Stimulated activated naive CD8-positive, alpha-beta T cell treated with anti-CD3 and anti-CD28 coated beads, Interleukin-15, Interleukin-2, amounts not matched to agents 100 ng/mL and 50 ng/mL, for 24 hours (primary cell): ENCODE results near the gene EPHB6.

Experiments
- H3K27ac Mint-ChIP-seq: one replicate; pipeline ENCODE4 v1.8.0; 2021; ENCODE audit warnings: mild to moderate bottlenecking, mixed read lengths
- H3K27me3 Mint-ChIP-seq: one replicate; pipeline ENCODE4 v1.8.0; 2021; ENCODE audit warnings: mixed read lengths
- H3K36me3 Mint-ChIP-seq: one replicate; pipeline ENCODE4 v1.8.0; 2021; ENCODE audit warnings: low read depth, mixed read lengths
- H3K4me1 Mint-ChIP-seq: one replicate; pipeline ENCODE4 v1.8.0; 2021; ENCODE audit warnings: low read depth, mixed read lengths
- H3K4me3 Mint-ChIP-seq: one replicate; pipeline ENCODE4 v1.8.0; 2021; ENCODE audit warnings: mild to moderate bottlenecking, mixed read lengths
- H3K9me3 Mint-ChIP-seq: one replicate; pipeline ENCODE4 v1.8.0; 2021; ENCODE audit warnings: mixed read lengths

Gene EPHB6

DNA sequence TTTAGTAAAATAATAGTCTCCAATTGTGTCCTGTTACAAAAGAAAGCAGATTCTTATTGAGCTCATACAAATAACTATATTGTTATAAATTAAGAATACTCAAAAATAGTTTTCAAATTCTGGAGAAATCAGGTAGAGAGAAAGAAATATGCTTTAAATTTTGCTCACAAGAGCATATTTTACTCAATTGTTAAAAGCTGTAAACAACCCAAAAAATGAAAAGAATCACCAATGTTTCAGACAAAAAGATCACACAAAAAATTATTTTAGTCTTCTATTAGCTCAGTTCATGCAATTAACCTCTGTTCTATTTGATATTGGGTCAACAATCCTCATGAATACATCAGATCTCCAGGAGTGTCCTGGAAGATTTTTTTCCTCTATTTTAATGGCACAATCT lies 49.3 kb downstream of the EPHB6 start:
- no peak overlapping the region for H3K27ac Mint-ChIP-seq
- H3K9me3 Mint-ChIP-seq: no peaks in the 10 kb centered on the region
- no peaks in the 10 kb centered on the region for H3K36me3 Mint-ChIP-seq
- H3K4me3 Mint-ChIP-seq: no peak overlapping the region
- H3K27me3 Mint-ChIP-seq: peaks cover 13% of the 10 kb centered on the region
- H3K4me1 Mint-ChIP-seq: no peaks in the 10 kb centered on the region

DNA sequence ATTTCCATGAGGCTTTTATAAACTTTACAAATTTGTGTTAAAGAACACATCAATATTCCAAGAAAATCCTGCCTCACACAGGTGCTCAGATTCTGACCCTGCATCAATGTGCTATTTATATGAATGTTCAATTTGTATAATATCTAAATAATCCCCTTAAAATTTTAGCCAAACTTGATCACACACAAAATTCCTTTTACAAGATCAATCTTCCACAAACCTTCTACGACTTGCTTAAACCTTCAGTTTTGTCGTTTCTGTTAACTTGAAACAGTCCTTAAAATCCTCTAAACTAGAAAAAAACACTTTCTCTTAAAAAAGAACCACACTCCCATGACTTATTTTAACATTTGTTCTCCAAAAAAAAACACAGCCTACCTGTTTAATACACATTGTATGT lies 50.9 kb downstream of the EPHB6 start:
- Mint-ChIP-seq H3K27ac (no peak overlapping the region), H3K36me3 (no peaks in the 10 kb centered on the region), H3K9me3 (no peaks in the 10 kb centered on the region), H3K4me3 (no peak overlapping the region), H3K27me3 (peaks cover 16% of the 10 kb centered on the region), H3K4me1 (no peaks in the 10 kb centered on the region)

DNA sequence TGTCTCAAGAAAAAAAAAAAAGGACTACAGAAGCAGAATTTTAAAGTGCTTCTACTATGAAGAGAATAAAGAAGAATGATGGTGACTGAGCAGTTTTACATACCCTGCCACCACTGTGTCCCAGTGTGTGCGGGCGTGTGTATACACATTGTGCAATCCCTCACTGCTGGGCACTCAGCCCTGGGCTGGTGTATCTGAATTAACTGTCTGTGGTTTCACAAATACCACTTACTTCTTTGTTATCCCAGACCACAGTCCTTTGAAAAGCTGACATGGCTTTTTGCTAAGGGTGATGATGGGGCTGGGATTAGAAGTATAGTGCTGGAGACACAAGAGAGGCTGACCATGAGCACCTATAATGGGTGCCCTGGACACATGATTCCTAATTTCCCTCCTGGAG lies 51.8 kb downstream of the EPHB6 start:
- Mint-ChIP-seq H3K4me1 (no peaks in the 10 kb centered on the region), H3K4me3 (no peak overlapping the region), H3K36me3 (no peaks in the 10 kb centered on the region)

DNA sequence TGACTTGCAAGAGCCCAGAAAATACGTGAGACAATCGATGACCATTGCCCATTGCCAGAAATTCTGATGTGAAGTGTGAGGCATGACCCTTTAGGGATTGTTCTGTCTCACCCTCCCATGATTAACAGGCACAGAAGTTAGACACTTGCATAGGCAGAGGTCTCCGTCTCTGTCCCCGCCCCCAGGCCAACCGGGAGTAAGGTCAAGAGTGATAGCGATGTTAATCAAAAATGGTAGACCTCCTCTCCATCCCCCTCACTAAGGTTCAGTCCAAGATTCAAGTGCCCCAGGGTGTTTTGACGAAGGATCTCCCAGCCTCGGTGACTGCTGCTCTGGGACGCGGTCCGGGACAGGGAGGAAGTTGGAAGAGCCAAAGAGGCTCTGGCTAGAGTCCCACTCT lies 53.4 kb downstream of the EPHB6 start:
- no peaks in the 10 kb centered on the region for H3K4me1 Mint-ChIP-seq
- no peak overlapping the region for H3K27ac Mint-ChIP-seq
- peaks cover 26% of the 10 kb centered on the region for H3K27me3 Mint-ChIP-seq
- H3K36me3 Mint-ChIP-seq: no peaks in the 10 kb centered on the region
- no peaks in the 10 kb centered on the region for H3K9me3 Mint-ChIP-seq
- no peak overlapping the region for H3K4me3 Mint-ChIP-seq

More for the DNA sequence above, 51.8 kb downstream of the EPHB6 start:
- no peaks in the 10 kb centered on the region for H3K9me3 Mint-ChIP-seq
- H3K27me3 Mint-ChIP-seq: peaks cover 22% of the 10 kb centered on the region
- H3K27ac Mint-ChIP-seq: no peak overlapping the region

DNA sequence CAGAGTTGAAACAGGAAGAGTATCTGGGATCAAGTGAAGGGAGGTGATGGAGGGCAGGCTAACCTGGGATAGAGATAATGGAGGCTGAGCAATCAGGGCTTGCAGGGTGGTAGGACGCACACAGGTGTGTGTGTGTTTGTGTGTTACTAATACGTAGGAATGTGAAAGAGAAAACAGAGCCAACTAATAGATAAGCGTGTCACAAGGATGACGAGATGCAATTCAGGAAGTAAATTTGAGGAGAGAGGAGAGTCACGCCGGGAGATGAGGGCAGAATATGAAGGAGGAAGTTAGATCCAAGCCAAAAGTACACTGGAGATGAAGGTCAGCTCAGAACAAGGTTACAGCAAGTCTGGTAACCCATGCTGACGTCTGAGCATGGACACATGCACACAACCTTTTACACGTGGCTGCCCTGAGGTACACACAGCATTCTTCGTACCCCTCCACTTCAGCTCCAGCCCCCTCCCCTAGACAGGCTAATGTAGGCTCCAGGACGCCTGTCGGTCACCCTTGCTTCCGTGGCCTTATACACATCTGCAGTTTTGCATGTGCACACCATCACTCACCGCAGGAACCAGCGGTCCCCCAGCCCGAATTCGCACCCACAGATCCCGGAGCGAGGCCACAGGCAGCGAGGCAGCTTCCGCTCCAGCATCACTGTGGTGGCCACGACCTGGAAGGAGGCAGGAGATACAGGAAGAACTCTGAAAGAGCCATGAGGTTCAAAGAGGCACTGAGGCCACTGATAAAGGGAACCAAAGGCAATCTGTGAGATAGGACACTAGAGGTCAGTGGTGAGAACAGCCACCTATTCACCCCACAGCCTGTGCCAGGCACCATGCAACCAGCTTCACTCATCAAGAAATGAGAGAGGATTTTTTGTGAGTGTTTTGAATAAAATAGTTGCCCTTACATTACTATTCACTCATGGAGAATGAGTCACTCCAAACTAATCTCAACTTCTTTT lies 54.3 kb downstream of the EPHB6 start:
- no peak overlapping the region for H3K4me3 Mint-ChIP-seq
- no peaks in the 10 kb centered on the region for H3K9me3 Mint-ChIP-seq
- H3K4me1 Mint-ChIP-seq: no peaks in the 10 kb centered on the region
- peaks cover 26% of the 10 kb centered on the region for H3K27me3 Mint-ChIP-seq
- H3K27ac Mint-ChIP-seq: no peak overlapping the region
- H3K36me3 Mint-ChIP-seq: no peaks in the 10 kb centered on the region

DNA sequence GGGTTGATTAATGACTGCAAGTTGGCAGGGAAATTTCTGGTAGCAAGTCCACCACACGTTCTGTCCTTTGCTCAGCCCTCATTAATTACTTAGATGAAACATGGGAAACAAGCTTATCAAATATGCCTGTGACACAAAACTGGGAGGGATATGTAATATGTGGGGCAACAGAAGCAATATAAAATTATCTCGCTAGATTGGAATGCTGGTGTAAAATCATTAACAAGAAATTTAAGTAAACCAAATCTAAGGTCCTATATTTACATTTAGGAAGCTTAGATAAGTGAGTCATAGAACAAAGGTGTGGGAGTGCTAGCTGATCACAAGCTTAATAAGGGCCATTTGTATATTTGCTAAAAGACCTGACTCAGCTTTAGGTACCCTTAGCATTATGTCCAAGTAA lies 55.2 kb downstream of the EPHB6 start:
- H3K4me1 Mint-ChIP-seq: no peaks in the 10 kb centered on the region
- H3K36me3 Mint-ChIP-seq: no peaks in the 10 kb centered on the region
- no peak overlapping the region for H3K4me3 Mint-ChIP-seq
- peaks cover 26% of the 10 kb centered on the region for H3K27me3 Mint-ChIP-seq
- H3K9me3 Mint-ChIP-seq: no peaks in the 10 kb centered on the region
- H3K27ac Mint-ChIP-seq: no peak overlapping the region

DNA sequence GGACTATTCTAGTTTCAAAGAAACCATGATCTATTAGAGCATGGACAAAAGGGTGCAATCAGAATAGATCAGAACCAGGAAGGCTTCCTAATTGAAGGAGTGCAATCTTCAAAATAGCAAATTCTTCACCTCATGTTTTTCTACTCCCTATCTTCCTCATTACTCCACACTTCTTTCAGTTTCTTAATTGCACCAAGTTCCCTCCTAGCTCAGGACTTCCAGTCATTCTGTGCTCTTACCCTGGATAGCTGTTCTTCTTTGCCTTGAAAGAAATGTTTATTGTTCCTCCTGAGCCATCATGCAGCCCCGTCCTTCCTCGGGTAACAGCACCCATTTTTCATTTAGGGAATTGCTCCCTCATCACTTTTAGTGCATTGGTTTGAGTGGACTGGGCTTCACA lies 55.6 kb downstream of the EPHB6 start:
- H3K4me3 Mint-ChIP-seq: no peak overlapping the region
- H3K27me3 Mint-ChIP-seq: peaks cover 26% of the 10 kb centered on the region
- no peaks in the 10 kb centered on the region for H3K36me3 Mint-ChIP-seq
- no peak overlapping the region for H3K27ac Mint-ChIP-seq
- no peaks in the 10 kb centered on the region for H3K9me3 Mint-ChIP-seq
- H3K4me1 Mint-ChIP-seq: no peaks in the 10 kb centered on the region

DNA sequence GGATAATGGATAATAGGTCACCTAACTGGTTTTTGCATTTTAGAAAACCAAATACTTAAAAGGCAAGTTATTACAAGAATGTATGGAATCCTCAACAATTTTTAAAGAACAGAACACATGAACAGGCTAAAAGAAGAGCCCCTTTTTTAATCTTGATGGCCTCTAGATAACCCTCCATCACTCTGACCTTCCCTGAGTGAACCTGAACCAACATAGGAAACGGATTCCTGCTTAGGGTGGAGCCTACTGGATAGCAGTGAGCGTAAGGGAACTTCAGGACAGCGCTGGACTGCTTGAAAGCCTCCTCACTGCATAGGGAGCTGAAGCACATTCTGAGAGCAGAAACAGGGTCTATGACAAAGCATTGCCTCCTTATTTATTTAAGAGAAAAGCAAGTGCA lies 58.2 kb downstream of the EPHB6 start:
- no peaks in the 10 kb centered on the region for H3K9me3 Mint-ChIP-seq
- no peak overlapping the region for H3K4me3 Mint-ChIP-seq
- no peaks in the 10 kb centered on the region for H3K4me1 Mint-ChIP-seq
- no peaks in the 10 kb centered on the region for H3K36me3 Mint-ChIP-seq
- no peak overlapping the region for H3K27ac Mint-ChIP-seq
- H3K27me3 Mint-ChIP-seq: peaks cover 24% of the 10 kb centered on the region

DNA sequence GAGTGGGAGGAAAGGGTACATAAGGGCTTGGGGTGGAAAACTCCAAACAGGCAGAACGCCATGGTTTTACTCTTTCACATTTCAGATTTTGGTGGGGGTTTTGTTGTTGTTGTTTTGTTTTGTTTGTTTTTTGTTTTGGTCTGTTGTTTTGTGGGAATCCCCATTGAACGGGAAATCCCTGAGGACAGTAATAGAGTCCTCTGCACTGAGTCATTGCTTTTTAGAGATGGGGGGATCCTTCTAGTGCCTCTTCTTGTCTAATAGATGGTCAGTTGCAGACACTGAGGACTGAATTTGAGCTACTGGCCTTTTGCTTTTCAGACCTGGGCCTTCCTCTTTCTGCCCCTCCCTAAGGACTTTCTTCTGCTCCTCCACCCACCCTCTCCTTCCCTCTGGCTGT lies 58.7 kb downstream of the EPHB6 start:
- H3K4me1 Mint-ChIP-seq: no peaks in the 10 kb centered on the region
- no peak overlapping the region for H3K4me3 Mint-ChIP-seq
- H3K36me3 Mint-ChIP-seq: no peaks in the 10 kb centered on the region
- H3K9me3 Mint-ChIP-seq: no peaks in the 10 kb centered on the region
- peaks cover 23% of the 10 kb centered on the region for H3K27me3 Mint-ChIP-seq
- no peak overlapping the region for H3K27ac Mint-ChIP-seq

DNA sequence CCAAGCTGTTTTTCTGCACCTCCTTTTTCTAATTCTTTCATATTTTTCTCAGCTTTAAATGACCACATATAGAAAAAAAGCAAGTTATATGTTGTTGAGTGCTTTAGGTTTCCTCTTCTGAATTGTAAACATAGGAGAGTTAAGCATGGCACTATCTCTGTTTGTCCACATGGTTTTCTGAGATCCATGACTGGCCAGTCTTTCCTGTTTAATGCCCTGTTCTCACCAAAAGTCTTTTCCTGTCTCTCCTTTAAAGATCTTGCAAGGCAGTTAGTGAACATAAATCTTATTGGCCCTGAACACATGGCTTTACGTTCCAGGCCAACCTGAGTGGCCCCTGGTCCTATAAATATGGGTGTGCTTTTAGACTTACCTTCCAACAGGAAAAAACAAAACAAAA lies 59.2 kb downstream of the EPHB6 start:
- Mint-ChIP-seq H3K9me3 (no peaks in the 10 kb centered on the region), H3K4me1 (no peaks in the 10 kb centered on the region), H3K27ac (no peak overlapping the region), H3K36me3 (no peaks in the 10 kb centered on the region), H3K4me3 (no peak overlapping the region), H3K27me3 (peaks cover 19% of the 10 kb centered on the region)

DNA sequence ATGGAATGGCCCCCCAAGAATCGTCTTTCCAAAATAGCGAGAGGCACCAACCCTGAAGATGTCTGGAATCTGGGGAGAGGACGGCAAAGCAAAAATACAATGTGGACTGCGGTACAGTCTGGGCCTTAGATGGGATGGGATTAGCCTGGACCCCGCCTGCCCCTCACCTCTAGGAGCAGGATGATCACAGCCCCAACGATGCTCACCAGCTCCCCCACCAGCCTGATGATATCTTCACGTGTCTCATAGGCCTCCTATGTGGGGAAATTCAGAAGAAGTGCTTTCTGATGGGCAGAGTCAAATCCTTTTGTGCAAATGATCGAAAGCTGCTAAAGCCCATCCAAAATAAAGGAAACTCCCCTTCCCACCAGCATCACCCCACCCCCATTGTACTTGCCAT lies 60.4 kb downstream of the EPHB6 start:
- Mint-ChIP-seq H3K36me3 (no peaks in the 10 kb centered on the region), H3K4me1 (no peaks in the 10 kb centered on the region), H3K27me3 (peaks cover 16% of the 10 kb centered on the region)

DNA sequence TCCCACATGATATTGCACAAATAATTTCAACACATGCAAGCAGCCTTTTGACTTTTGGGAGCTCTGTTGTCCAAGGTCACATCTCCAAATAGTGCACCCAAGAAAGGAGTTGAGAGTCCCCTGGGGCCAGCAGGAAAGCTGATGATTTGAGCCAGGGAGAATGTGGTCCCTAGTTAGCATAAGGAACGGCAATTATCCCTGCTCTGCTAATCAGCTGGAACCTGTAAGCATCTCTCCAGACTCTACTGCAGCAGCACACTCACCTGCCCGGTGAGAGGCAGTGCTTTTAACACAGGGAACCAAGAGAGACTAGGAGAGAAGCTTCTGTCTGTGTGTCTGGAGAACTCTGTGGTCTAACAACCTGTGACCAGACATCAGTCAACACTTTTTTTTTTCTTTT lies 61.6 kb downstream of the EPHB6 start:
- no peaks in the 10 kb centered on the region for H3K9me3 Mint-ChIP-seq
- H3K27me3 Mint-ChIP-seq: peaks cover 12% of the 10 kb centered on the region
- H3K36me3 Mint-ChIP-seq: no peaks in the 10 kb centered on the region
- no peak overlapping the region for H3K27ac Mint-ChIP-seq
- no peaks in the 10 kb centered on the region for H3K4me1 Mint-ChIP-seq
- H3K4me3 Mint-ChIP-seq: no peak overlapping the region

More for the DNA sequence above, 60.4 kb downstream of the EPHB6 start:
- no peak overlapping the region for H3K27ac Mint-ChIP-seq
- H3K9me3 Mint-ChIP-seq: no peaks in the 10 kb centered on the region
- H3K4me3 Mint-ChIP-seq: no peak overlapping the region

DNA sequence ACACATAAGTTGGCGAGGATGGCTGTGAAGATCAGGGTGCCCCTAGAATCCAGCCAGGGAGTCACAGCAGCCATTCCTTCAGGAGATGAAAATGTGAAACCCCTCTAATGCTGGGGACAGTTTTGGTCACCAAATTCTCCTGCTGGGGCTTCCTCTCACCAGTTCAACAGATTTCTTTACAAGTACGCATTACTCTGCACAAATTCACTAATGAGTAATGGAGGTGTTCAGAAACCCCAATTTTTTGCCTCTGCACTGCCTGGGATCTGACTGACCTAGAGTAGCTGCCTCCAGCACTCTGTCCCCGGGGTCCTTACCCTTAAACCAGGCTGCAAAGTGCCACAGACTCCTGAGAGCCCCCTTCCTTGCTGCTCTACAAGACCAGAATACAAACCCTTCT lies 62.6 kb downstream of the EPHB6 start:
- no peaks in the 10 kb centered on the region for H3K36me3 Mint-ChIP-seq
- H3K27me3 Mint-ChIP-seq: peaks cover 6% of the 10 kb centered on the region
- no peak overlapping the region for H3K4me3 Mint-ChIP-seq
- H3K27ac Mint-ChIP-seq: no peak overlapping the region
- H3K4me1 Mint-ChIP-seq: no peaks in the 10 kb centered on the region
- no peaks in the 10 kb centered on the region for H3K9me3 Mint-ChIP-seq

DNA sequence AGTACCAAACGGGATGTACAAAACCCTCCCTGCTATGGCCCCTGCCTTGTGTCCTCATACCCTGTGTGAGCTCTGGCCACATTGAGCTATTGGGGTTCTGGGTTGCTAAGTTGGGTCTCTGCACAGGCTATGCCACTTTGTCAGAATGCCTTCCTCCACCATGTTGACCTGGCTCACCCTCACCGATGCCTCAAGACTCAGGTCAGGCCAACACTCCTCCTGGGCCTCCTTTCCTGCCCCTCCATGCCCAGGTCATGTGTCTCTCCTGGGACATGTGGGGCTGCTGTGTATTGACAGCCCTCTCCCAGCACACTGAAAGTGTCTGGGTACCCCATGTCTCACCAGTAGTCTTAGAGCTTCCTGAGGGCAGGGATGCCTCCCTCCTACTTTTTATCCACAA lies 64.0 kb downstream of the EPHB6 start:
- Mint-ChIP-seq H3K9me3 (no peaks in the 10 kb centered on the region), H3K36me3 (no peaks in the 10 kb centered on the region), H3K27ac (no peak overlapping the region), H3K27me3 (peaks cover 6% of the 10 kb centered on the region), H3K4me1 (no peaks in the 10 kb centered on the region), H3K4me3 (no peak overlapping the region)

DNA sequence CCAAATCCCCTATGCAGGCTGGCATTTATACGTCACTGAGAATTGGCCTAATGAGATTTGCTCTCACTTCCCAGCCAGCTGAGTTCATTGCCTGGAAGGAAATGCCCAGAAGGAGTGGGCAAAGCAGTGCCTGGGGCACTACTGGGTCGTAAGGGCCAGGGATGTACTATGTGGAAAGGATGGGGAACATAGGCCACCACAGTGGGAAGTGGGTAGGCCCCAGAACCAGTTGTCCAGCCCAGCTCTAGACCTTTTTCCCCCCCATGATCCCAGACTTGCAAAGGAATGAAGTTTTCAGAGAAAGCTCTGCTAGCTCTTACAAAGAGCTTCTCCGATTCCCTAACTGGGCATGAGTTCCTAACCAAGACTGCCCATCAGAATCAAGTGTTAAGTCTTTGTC lies 64.8 kb downstream of the EPHB6 start:
- Mint-ChIP-seq H3K4me1 (no peaks in the 10 kb centered on the region), H3K27me3 (peaks cover 6% of the 10 kb centered on the region), H3K36me3 (no peaks in the 10 kb centered on the region), H3K9me3 (no peaks in the 10 kb centered on the region), H3K4me3 (no peak overlapping the region), H3K27ac (no peak overlapping the region)
